ENCODE data around the gene CYP2W1.
"Not testable (repeated sequence)": the region's sequence is repeated elsewhere in the genome, so short reads cannot be mapped to it uniquely, and the experiment has no call there.

CYP2W1 gene

DNA sequence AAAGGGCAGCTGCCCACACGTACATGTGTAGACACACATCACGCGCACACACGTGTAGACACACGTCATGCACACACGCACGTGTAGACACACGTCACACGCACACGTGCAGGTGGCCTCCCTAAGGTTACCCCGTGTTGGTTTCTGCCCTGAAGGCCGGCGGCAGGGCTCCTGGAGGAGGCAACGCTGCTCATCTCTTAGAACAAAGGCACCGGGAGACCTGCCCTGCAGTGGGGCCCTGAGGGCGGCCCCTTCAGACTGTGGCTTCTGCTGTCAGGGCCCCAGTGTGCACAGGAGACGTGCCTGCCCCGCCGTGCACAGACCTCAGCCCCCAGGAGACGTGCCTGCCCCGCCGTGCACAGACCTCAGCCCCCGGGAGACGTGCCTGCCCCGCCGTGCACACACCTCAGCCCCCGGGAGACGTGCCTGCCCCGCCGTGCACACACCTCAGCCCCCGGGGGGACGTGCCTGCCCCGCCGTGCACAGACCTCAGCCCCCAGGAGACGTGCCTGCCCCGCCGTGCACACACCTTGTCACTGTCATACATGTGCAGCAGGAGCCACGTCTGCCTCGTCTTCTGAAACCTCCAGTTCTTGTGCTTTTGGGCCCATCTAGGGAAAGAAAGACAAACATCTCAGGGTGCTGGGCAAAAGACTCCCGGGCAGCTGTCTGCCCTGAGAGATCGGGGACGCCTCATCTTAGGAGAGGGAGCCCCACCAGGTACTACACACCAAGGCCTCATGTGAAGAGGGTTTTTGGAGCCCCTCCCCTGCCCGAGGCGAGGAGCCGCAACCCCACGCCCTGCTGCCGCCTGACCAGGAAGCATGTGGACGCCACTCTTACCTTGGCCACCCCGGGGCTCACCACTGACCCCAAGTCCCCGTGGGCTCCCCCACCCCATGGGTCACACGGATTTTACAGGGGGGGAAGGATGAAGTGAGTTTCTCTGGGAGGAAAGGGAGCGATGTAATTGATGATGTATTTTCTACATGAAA lies 17.3 kb downstream of the CYP2W1 start:
- H3K9me3 ChIP-seq (ENCODE audit: control extremely low read depth in 1 of 5, control insufficient read depth in 4 of 5, insufficient read depth in 2 of 5, low read depth in 1 of 5, low read length in 4 of 5), result no peaks in the 10 kb centered on the region
- DNase-seq, result no peak
- CTCF ChIA-PET, result no interaction called here
- POLR2A ChIA-PET, result no interaction called here
- no peaks in the 10 kb centered on the region for H3K27me3 ChIP-seq (replicated peaks in 2 of 5; ENCODE audit: control insufficient read depth in 4 of 5, insufficient read depth in 5 of 5, low read length in 4 of 5)
- no peak overlapping the region for H3K27ac ChIP-seq (ENCODE audit: insufficient read depth in 1 of 2, low read depth in 1 of 2, low read length in 2 of 2, poor library complexity in 1 of 2, severe bottlenecking in 2 of 2)
- peaks cover 0 to 19% (median 2%) of the 10 kb centered on the region in 4 experiments for H3K36me3 ChIP-seq (ENCODE audit: control insufficient read depth in 4 of 4, insufficient read depth in 4 of 4, low read length in 3 of 4)
- H3K4me1 ChIP-seq (ENCODE audit: control extremely low read depth in 1 of 4, control insufficient read depth in 4 of 4, insufficient read depth in 4 of 4, low read length in 3 of 4), result peaks cover 0 to 26% (median 13%) of the 10 kb centered on the region in 4 experiments
- no peak overlapping the region for H3K4me3 ChIP-seq (ENCODE audit: control insufficient read depth in 1 of 7, extremely low read depth in 1 of 7, insufficient read depth in 4 of 7, low read depth in 2 of 7, low read length in 6 of 7)
- 92% methylated on average over 40 of the region's 52 CpGs for WGBS (ENCODE audit: insufficient coverage)

DNA sequence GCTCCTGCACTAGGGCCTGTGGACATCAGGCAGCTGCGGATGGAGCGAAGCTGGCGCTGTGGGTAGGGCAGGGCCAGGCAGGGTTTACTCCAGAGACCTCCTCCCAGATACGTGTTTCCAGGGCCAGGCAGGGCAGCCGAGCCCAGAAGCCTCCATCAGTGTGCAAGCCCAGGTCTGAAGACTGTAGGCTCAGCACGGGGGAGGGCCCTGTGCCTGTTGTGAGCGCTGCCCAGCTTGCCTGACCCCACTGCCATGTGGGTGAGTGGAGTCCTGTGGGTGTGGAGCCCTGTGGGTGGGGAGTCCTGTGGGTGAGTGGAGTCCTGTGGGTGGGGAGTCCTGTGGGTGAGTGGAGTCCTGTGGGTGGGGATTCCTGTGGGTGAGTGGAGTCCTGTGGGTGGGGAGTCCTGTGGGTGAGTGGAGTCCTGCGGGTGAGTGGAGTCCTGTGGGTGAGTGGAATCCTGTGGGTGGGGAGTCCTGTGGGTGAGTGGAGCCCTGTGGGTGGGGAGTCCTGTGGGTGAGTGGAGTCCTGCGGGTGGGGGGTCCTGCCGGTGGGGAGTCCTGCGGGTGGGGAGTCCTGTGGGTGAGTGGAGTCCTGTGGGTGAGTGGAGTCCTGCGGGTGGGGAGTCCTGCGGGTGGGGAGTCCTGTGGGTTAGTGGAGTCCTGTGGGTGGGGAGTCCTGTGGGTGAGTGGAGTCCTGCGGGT lies 18.2 kb downstream of the CYP2W1 start:
- 99% methylated on average over 8 of the region's 14 CpGs for WGBS (ENCODE audit: insufficient coverage)
- H3K9me3 ChIP-seq (ENCODE audit: control extremely low read depth in 1 of 5, control insufficient read depth in 4 of 5, insufficient read depth in 2 of 5, low read depth in 1 of 5, low read length in 4 of 5); CTCF ChIA-PET; H3K27ac ChIP-seq (ENCODE audit: insufficient read depth in 1 of 2, low read depth in 1 of 2, low read length in 2 of 2, poor library complexity in 1 of 2, severe bottlenecking in 2 of 2); H3K4me3 ChIP-seq (ENCODE audit: control insufficient read depth in 1 of 7, extremely low read depth in 1 of 7, insufficient read depth in 4 of 7, low read depth in 2 of 7, low read length in 6 of 7); H3K27me3 ChIP-seq (replicated peaks in 2 of 5; ENCODE audit: control insufficient read depth in 4 of 5, insufficient read depth in 5 of 5, low read length in 4 of 5); POLR2A ChIA-PET: not testable (repeated sequence)
- peaks cover 0 to 16% (median 12%) of the 10 kb centered on the region in 4 experiments for H3K4me1 ChIP-seq (ENCODE audit: control extremely low read depth in 1 of 4, control insufficient read depth in 4 of 4, insufficient read depth in 4 of 4, low read length in 3 of 4)
- H3K36me3 ChIP-seq (ENCODE audit: control insufficient read depth in 4 of 4, insufficient read depth in 4 of 4, low read length in 3 of 4), result peaks cover 0 to 16% (median 2%) of the 10 kb centered on the region in 4 experiments
- peak in 1 of 3 donors; percentile 20 for DNase-seq

DNA sequence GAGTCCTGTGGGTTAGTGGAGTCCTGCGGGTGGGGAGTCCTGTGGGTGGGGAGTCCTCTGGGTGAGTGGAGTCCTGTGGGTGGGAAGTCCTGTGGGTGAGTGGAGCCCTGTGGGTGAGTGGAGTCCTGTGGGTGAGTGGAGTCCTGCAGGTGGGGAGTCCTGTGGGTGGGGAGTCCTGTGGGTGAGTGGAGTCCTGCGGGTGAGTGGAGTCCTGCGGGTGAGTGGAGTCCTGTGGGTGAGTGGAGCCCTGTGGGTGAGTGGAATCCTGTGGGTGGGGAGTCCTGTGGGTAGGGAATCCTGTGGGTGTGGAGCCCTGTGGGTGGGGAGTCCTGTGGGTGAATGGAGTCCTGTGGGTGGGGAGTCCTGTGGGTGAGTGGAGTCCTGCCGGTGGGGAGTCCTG lies 19.0 kb downstream of the CYP2W1 start:
- H3K4me3 ChIP-seq (ENCODE audit: control insufficient read depth in 1 of 7, extremely low read depth in 1 of 7, insufficient read depth in 4 of 7, low read depth in 2 of 7, low read length in 6 of 7); H3K27ac ChIP-seq (ENCODE audit: insufficient read depth in 1 of 2, low read depth in 1 of 2, low read length in 2 of 2, poor library complexity in 1 of 2, severe bottlenecking in 2 of 2); H3K9me3 ChIP-seq (ENCODE audit: control extremely low read depth in 1 of 5, control insufficient read depth in 4 of 5, insufficient read depth in 2 of 5, low read depth in 1 of 5, low read length in 4 of 5); CTCF ChIA-PET; H3K27me3 ChIP-seq (replicated peaks in 2 of 5; ENCODE audit: control insufficient read depth in 4 of 5, insufficient read depth in 5 of 5, low read length in 4 of 5); POLR2A ChIA-PET; H3K4me1 ChIP-seq (ENCODE audit: control extremely low read depth in 1 of 4, control insufficient read depth in 4 of 4, insufficient read depth in 4 of 4, low read length in 3 of 4); DNase-seq: not testable (repeated sequence)
- 100% methylated on average over 1 of the region's 4 CpGs for WGBS (ENCODE audit: insufficient coverage)
- peaks cover 0 to 21% (median 3%) of the 10 kb centered on the region in 4 experiments for H3K36me3 ChIP-seq (ENCODE audit: control insufficient read depth in 4 of 4, insufficient read depth in 4 of 4, low read length in 3 of 4)

DNA sequence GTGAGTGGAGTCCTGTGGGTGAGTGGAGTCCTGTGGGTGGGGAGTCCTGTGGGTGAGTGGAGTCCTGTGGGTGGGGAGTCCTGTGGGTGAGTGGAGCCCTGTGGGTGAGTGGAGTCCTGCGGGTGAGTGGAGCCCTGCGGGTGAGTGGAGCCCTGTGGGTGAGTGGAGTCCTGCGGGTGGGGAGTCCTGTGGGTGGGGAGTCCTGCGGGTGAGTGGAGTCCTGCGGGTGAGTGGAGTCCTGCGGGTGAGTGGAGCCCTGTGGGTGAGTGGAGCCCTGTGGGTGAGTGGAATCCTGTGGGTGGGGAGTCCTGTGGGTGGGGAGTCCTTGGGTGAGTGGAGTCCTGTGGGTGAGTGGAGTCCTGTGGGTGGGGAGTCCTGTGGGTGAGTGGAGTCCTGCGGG lies 19.5 kb downstream of the CYP2W1 start:
- DNase-seq; H3K27me3 ChIP-seq (replicated peaks in 2 of 5; ENCODE audit: control insufficient read depth in 4 of 5, insufficient read depth in 5 of 5, low read length in 4 of 5); H3K4me3 ChIP-seq (ENCODE audit: control insufficient read depth in 1 of 7, extremely low read depth in 1 of 7, insufficient read depth in 4 of 7, low read depth in 2 of 7, low read length in 6 of 7); CTCF ChIA-PET; H3K9me3 ChIP-seq (ENCODE audit: control extremely low read depth in 1 of 5, control insufficient read depth in 4 of 5, insufficient read depth in 2 of 5, low read depth in 1 of 5, low read length in 4 of 5); H3K27ac ChIP-seq (ENCODE audit: insufficient read depth in 1 of 2, low read depth in 1 of 2, low read length in 2 of 2, poor library complexity in 1 of 2, severe bottlenecking in 2 of 2); POLR2A ChIA-PET; H3K4me1 ChIP-seq (ENCODE audit: control extremely low read depth in 1 of 4, control insufficient read depth in 4 of 4, insufficient read depth in 4 of 4, low read length in 3 of 4): not testable (repeated sequence)
- H3K36me3 ChIP-seq (ENCODE audit: control insufficient read depth in 4 of 4, insufficient read depth in 4 of 4, low read length in 3 of 4), result peaks cover 0 to 25% (median 5%) of the 10 kb centered on the region in 4 experiments
- WGBS (ENCODE audit: insufficient coverage), result no CpG with 5 or more reads among the region's 7 CpGs

DNA sequence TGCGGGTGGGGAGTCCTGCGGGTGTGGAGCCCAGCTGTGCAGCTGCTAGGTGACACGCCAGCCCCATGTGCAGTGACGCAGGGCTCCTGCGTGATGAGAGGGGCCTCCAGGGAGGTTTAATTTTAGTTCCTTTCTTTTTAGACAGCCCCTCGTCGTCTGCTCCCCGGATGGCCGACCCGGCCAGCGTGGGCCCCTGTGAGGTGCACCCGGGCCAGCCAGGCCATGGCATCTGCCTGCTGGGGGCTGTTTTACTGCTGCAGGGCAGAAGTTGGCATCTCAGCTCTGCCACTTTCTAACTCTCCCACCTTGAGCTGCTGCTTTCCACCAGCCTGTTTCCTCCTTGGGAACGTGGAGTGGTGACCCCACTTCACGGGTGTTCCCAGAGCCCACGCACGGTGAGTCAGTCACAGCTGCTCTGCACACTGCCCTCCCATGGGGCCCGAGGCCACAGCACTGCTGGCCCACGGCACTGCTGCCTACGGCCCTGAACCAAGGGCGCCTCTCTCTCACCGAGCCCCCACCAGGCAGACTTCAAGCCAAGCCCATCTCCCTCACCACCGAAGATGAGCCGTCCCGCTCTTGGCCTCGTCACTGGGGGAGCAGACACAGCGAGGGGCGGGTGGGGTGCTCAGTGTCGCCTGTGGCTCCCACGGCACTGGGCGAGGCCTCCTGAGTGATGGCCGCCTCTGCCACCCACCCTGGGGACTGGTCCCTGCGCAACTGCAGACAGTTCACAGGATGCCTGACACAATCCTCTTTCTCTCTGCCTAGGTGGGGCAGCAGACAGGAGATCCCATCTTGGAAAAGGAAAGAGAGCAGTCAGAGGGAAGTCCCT lies 21.3 kb downstream of the CYP2W1 start:
- CTCF ChIA-PET, result no interaction called here
- DNase-seq, result no peak
- H3K27me3 ChIP-seq (replicated peaks in 2 of 5; ENCODE audit: control insufficient read depth in 4 of 5, insufficient read depth in 5 of 5, low read length in 4 of 5), result no peaks in the 10 kb centered on the region
- POLR2A ChIA-PET, result no interaction called here
- WGBS (ENCODE audit: insufficient coverage), result 94% methylated on average over 21 of the region's 32 CpGs
- no peak overlapping the region for H3K27ac ChIP-seq (ENCODE audit: insufficient read depth in 1 of 2, low read depth in 1 of 2, low read length in 2 of 2, poor library complexity in 1 of 2, severe bottlenecking in 2 of 2)
- no peak overlapping the region for H3K4me3 ChIP-seq (ENCODE audit: control insufficient read depth in 1 of 7, extremely low read depth in 1 of 7, insufficient read depth in 4 of 7, low read depth in 2 of 7, low read length in 6 of 7)
- no peaks in the 10 kb centered on the region for H3K9me3 ChIP-seq (ENCODE audit: control extremely low read depth in 1 of 5, control insufficient read depth in 4 of 5, insufficient read depth in 2 of 5, low read depth in 1 of 5, low read length in 4 of 5)
- no peaks in the 10 kb centered on the region for H3K4me1 ChIP-seq (ENCODE audit: control extremely low read depth in 1 of 4, control insufficient read depth in 4 of 4, insufficient read depth in 4 of 4, low read length in 3 of 4)
- H3K36me3 ChIP-seq (ENCODE audit: control insufficient read depth in 4 of 4, insufficient read depth in 4 of 4, low read length in 3 of 4), result peaks cover 0 to 29% (median 10%) of the 10 kb centered on the region in 4 experiments

DNA sequence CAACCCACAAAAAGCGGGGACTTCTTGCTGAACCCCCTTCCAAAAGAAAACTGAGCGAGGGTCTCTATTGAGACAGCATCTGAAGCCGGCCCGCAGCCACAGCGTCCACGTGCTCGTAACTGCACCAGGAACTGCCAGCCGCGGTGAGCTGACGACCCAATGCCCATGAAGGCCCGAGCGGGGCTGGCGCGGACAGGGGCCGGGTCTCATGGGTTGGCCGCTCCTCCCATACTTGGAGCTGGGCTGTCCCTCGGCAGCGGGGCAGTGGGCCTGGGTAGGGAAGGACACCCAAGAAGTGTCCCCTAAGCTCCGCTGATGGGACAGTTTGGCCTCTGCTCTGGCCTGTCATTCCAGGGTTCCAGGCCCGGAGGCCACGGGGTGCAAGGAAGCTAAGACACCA lies 22.3 kb downstream of the CYP2W1 start:
- H3K9me3 ChIP-seq (ENCODE audit: control extremely low read depth in 1 of 5, control insufficient read depth in 4 of 5, insufficient read depth in 2 of 5, low read depth in 1 of 5, low read length in 4 of 5), result no peaks in the 10 kb centered on the region
- ChIA-PET POLR2A (no interaction called here), CTCF (interaction anchor here (1.0 to 1.6 kb wide), 2 partner anchors 12 to 60 kb away, joined by 3 to 7 read pairs; no protein-coding TSS in a partner anchor)
- WGBS (ENCODE audit: insufficient coverage), result 95% methylated on average over 21 of the region's 21 CpGs
- peaks cover 0 to 29% (median 11%) of the 10 kb centered on the region in 4 experiments for H3K36me3 ChIP-seq (ENCODE audit: control insufficient read depth in 4 of 4, insufficient read depth in 4 of 4, low read length in 3 of 4)
- DNase-seq, result no peak
- H3K4me1 ChIP-seq (ENCODE audit: control extremely low read depth in 1 of 4, control insufficient read depth in 4 of 4, insufficient read depth in 4 of 4, low read length in 3 of 4), result no peaks in the 10 kb centered on the region
- H3K4me3 ChIP-seq (ENCODE audit: control insufficient read depth in 1 of 7, extremely low read depth in 1 of 7, insufficient read depth in 4 of 7, low read depth in 2 of 7, low read length in 6 of 7), result no peak overlapping the region
- no peaks in the 10 kb centered on the region for H3K27me3 ChIP-seq (replicated peaks in 2 of 5; ENCODE audit: control insufficient read depth in 4 of 5, insufficient read depth in 5 of 5, low read length in 4 of 5)
- no peak overlapping the region for H3K27ac ChIP-seq (ENCODE audit: insufficient read depth in 1 of 2, low read depth in 1 of 2, low read length in 2 of 2, poor library complexity in 1 of 2, severe bottlenecking in 2 of 2)
